Spleen (tissue), 11 donors: ENCODE results near the gene KRTAP5-11. TPM values are rescaled to one million over a fixed set of nuclear protein-coding genes. Genes with fewer than 3 reads are reported as not detected.

Source experiments
- DNase-seq: peaks from one replicate; pipeline ENCODE4 v3.0.0-alpha.2; 2020
- H3K27ac ChIP-seq, 8 donors: fragments of 200-600 bp; sonication (generic) in 7 of 8; 1 replicate in 4 of 8; 2 replicates in 4 of 8; pipeline versions ENCODE4 v1.5.0 to v1.8.0; 2016 to 2021; ENCODE audit warnings: inconsistent platforms in 4 of 8, mild to moderate bottlenecking in 4 of 8, moderate library complexity in 1 of 8
- H3K27me3 ChIP-seq, 7 donors: fragments of 200-600 bp; sonication (generic) in 6 of 7; replicated peaks in 1 of 7; 1 replicate in 4 of 7; 2 replicates in 3 of 7; pipeline versions ENCODE4 v1.5.0 to v1.8.0; 2016 to 2021; ENCODE audit warnings: inconsistent platforms in 3 of 7, mild to moderate bottlenecking in 1 of 7
- H3K36me3 ChIP-seq, 6 donors: fragments of 200-600 bp; sonication (generic) in 5 of 6; 1 replicate in 4 of 6; 2 replicates in 2 of 6; pipeline versions ENCODE4 v1.5.0 to v1.8.0; 2016 to 2021; ENCODE audit warnings: inconsistent platforms in 2 of 6
- H3K4me1 ChIP-seq, 6 donors: fragments of 200-600 bp; sonication (generic) in 5 of 6; 1 replicate in 3 of 6; 2 replicates in 3 of 6; pipeline versions ENCODE4 v1.5.0 to v1.8.0; 2016 to 2021; ENCODE audit warnings: inconsistent platforms in 3 of 6
- H3K4me3 ChIP-seq, 8 donors: fragments of 200-600 bp; sonication (generic) in 7 of 8; 1 replicate in 4 of 8; 2 replicates in 4 of 8; pipeline versions ENCODE4 v1.5.0 to v1.8.0; 2016 to 2021; ENCODE audit warnings: inconsistent platforms in 4 of 8, mild to moderate bottlenecking in 4 of 8, moderate library complexity in 2 of 8
- H3K9me3 ChIP-seq, 8 donors: fragments of 200-600 bp; sonication (generic) in 7 of 8; 1 replicate in 4 of 8; 2 replicates in 4 of 8; pipeline versions ENCODE4 v1.5.0 to v1.8.0; 2016 to 2021; ENCODE audit warnings: inconsistent platforms in 4 of 8
- POLR2A ChIP-seq, 3 donors: fragments of 450-650 bp; IDR thresholded peaks; one replicate each; pipeline ENCODE4 v1.5.1; 2017; ENCODE audit warnings: antibody characterized with exemption in 3 of 3, mild to moderate bottlenecking in 1 of 3
- POLR2AphosphoS5 ChIP-seq, 3 donors: sonication (generic); formaldehyde crosslinking; IDR thresholded peaks; one replicate each; pipeline ENCODE4 v1.5.1; 2017; ENCODE audit warnings: antibody characterized with exemption in 3 of 3
- WGBS, 5 donors: extraction: QIAGEN DNeasy Blood & Tissue Kit in 3 of 5; methylation state at CpG; one replicate each; pipeline versions ENCODE4 v1.1.5 to v1.1.7; 2013 to 2018; 5-methylcytosine and 5-hydroxymethylcytosine counted together
- intact Hi-C: fragments of 100-400 bp; cut with DNase I; formaldehyde crosslinking; loops from one replicate; pipeline ENCODE4 v1.15.0; 2023; ENCODE audit warnings: low total_unique reads
- polyA plus RNA-seq, 3 donors: library from polyadenylated mRNA; stranded (reverse); fragments of 200-250 nt; gene quantifications; one replicate each; pipeline ENCODE4 v1.2.1, GENCODE V29; 2013
- total RNA-seq, 7 donors: library from RNA; depleted of rRNA in 3 of 7; stranded (reverse); fragments of >200 nt in 3 of 7; fragmentation: NEBNext Ultra II Directional in 4 of 7; extraction: Animal tissue kit (Norgen Biotek cat#: 25700) in 4 of 7; gene quantifications; one replicate each; pipeline versions ENCODE4 v1.1.0 to v1.2.1, GENCODE V29; 2016 to 2021
- TF ChIP-seq, protein P1 (sequence below), 11 experiments: fragments of 200-600 bp in 7 of 11; fragments of 450-650 bp in 4 of 11; sonication (generic) in 4 of 11; IDR thresholded peaks in 8 of 11; conservative IDR thresholded peaks in 3 of 11; 1 replicate in 7 of 11; 2 replicates in 4 of 11; pipeline versions ENCODE4 v1.4.0 to v1.8.0; 2016 to 2021; ENCODE audit warnings: antibody characterized with exemption in 11 of 11, inconsistent platforms in 4 of 11, mild to moderate bottlenecking in 1 of 11
- donor health status: healthy with polysubstance abuse.
- donor health status: DM: no; HTN: no; CAD: no; lungs with moderate emphysema.
- donor health status: DM: no; HTN: no; CAD: no.
- donor health status: Bipolar disorder and iron deficiency.
- donor health status: healthy.
- donor health status: DM: no; HTN: no; CAD: no.
- donor health status: DM: yes; HTN: yes; CAD: no.

The KRTAP5-11 gene
- total and polyA plus RNA-seq, 10 donors, result not detected

DNA sequence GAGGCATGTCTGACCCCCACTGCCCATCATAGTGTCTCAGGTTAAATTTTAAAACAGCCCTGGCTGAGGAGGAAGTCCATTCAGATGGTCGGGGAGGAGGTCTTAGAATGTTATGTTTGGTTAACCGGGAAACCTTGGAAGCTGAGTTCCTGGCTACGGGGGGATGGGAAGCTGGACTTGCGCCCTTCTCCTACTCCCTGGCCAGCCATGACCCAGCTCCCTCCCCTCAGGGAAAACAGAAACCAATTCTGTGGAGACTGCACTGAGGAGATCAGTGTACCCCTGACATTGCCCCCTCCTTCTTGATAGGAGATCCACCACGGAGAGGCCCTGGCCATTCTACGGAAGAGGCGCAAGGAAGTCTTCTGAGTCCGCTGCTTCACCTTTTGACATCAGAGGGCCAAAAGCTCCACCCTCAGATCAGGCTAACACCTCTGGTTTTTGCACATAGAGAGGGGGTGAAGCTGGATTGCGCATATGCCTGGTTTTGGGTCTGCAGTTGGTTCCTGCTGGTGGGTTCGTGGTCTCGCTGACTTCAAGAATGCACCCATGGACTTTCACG is 37.2 kb downstream of the KRTAP5-11 start:
- WGBS, 5 donors, result 80 to 93% (median 90%) methylated on average over 12 of the region's 12 CpGs

DNA sequence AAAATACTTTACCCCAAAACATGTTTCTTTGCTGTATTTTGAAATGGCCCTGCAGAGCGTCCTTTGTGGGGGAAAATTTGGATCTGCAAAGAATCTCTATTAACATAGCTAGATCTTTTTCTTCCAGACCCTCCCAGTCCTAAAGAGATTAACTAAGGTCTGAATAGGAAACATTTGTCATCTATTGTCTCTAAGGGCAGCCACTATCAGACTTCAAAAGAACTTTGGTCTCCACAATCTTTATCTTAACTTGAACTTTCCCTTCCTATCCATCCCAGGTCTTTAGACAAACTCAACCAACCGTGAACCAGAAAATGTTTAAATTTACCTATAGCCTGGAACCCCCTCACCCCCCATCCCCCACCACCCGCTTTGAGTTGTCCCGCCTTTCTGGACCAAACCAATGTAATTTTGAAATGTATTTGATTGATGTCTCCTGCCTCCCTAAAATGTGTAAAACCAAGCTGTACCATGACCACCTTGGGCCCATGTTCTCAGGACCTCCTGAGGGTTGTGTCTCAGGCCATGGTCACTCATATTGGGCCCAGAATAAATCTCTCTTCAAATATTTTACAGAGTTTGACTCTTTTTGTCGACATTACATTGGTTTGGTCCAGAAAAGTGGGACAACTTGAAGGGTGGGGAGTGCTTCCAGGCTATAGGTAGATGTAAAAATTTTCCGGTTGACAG is 38.0 kb downstream of the KRTAP5-11 start:
- 84 to 92% (median 85%) methylated on average over 6 of the region's 6 CpGs for WGBS, 5 donors
- Histone ChIP-seq H3K27me3 (no peaks in the 10 kb centered on the region), H3K36me3 (no peaks in the 10 kb centered on the region), H3K9me3 (peaks cover 0 to 11% (median 0%) of the 10 kb centered on the region in 8 donors), H3K4me1 (peaks cover 0 to 11% (median 0%) of the 10 kb centered on the region in 6 donors), H3K4me3 (no peak overlapping the region), H3K27ac (no peak overlapping the region)
- no peak for DNase-seq
- intact Hi-C loops, result no loop called here
- no peak for TF ChIP-seq POLR2AphosphoS5 (IDR thresholded peaks at IDR 0.05)
- TF ChIP-seq POLR2A (IDR thresholded peaks at IDR 0.05), result no peak
- TF ChIP-seq, protein P1, sequence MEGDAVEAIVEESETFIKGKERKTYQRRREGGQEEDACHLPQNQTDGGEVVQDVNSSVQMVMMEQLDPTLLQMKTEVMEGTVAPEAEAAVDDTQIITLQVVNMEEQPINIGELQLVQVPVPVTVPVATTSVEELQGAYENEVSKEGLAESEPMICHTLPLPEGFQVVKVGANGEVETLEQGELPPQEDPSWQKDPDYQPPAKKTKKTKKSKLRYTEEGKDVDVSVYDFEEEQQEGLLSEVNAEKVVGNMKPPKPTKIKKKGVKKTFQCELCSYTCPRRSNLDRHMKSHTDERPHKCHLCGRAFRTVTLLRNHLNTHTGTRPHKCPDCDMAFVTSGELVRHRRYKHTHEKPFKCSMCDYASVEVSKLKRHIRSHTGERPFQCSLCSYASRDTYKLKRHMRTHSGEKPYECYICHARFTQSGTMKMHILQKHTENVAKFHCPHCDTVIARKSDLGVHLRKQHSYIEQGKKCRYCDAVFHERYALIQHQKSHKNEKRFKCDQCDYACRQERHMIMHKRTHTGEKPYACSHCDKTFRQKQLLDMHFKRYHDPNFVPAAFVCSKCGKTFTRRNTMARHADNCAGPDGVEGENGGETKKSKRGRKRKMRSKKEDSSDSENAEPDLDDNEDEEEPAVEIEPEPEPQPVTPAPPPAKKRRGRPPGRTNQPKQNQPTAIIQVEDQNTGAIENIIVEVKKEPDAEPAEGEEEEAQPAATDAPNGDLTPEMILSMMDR (IDR thresholded peaks at IDR 0.05 in 8 of 11, conservative IDR thresholded peaks at IDR 0.05 in 3 of 11), result no peak

More for the DNA sequence above, 37.2 kb downstream of the KRTAP5-11 start:
- Histone ChIP-seq H3K27ac (no peak overlapping the region), H3K4me3 (no peak overlapping the region), H3K4me1 (peaks cover 0 to 11% (median 0%) of the 10 kb centered on the region in 6 donors), H3K27me3 (no peaks in the 10 kb centered on the region), H3K9me3 (peaks cover 0 to 8% (median 0%) of the 10 kb centered on the region in 8 donors), H3K36me3 (no peaks in the 10 kb centered on the region)
- TF ChIP-seq, protein P1 (IDR thresholded peaks at IDR 0.05 in 8 of 11, conservative IDR thresholded peaks at IDR 0.05 in 3 of 11), result no peak
- TF ChIP-seq POLR2AphosphoS5 (IDR thresholded peaks at IDR 0.05) (no peak), POLR2A (IDR thresholded peaks at IDR 0.05) (no peak)
- no peak for DNase-seq
- intact Hi-C loops, result no loop called here

DNA sequence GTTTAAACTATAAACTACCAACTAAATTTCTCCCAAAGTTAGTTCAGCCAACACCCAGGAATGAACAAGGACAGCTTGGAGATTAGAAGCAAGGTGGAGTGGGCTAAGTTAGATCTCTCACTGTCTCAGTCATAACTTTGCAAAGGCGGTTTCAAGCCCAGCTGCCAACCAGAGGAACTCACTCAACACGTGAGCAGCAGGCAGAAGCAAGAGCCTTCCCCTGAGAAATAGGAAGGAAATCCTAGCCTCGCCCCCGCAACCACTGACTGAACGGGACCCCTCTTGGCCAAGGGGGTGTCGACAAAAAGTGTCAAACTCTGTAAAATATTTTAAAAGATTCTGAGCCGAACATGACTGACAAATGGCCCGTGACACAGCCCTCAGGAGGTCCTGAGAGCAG is 38.8 kb downstream of the KRTAP5-11 start:
- Histone ChIP-seq H3K4me1 (peaks cover 0 to 11% (median 0%) of the 10 kb centered on the region in 6 donors), H3K9me3 (peaks cover 0 to 11% (median 0%) of the 10 kb centered on the region in 8 donors), H3K36me3 (no peaks in the 10 kb centered on the region), H3K4me3 (no peak overlapping the region), H3K27ac (no peak overlapping the region), H3K27me3 (no peaks in the 10 kb centered on the region)
- DNase-seq, result no peak
- TF ChIP-seq POLR2AphosphoS5 (IDR thresholded peaks at IDR 0.05) (no peak), POLR2A (IDR thresholded peaks at IDR 0.05) (no peak)
- TF ChIP-seq, protein P1 (IDR thresholded peaks at IDR 0.05 in 8 of 11, conservative IDR thresholded peaks at IDR 0.05 in 3 of 11), result no peak
- 13 to 29% (median 18%) methylated on average over 8 of the region's 8 CpGs for WGBS, 5 donors
- intact Hi-C loops, result no loop called here
